Measurements from ENCODE around the gene ZNF574. TPM values are rescaled to one million over a fixed set of nuclear protein-coding genes. Genes with fewer than 3 reads are reported as not detected.

ZNF574 gene
- total RNA-seq, 1 donor from 2014 or later, result 7.1 TPM

DNA sequence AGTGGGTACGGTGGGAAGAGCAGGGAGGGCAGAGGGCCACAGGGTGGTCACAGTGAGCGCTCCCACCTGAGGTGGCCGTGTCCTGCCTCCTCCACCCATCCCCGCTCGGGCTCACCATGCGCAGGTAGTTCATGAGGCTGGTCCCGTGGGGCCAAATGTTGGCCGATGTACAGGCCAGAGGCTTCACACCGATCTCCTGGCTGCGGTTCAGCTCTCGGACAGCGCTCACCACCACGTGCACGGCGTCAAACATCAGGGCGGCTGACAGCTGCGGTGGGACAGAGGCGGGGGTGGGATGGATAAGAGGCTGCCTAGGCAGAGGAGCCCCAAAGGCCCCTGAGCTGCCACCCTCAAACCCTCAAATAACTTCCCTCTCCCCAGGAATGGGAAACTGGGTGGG is 21.8 kb upstream of the ZNF574 start:
- Histone ChIP-seq H3K27me3 (ENCODE audit: control insufficient read depth, insufficient read depth, low read length) (no peaks in the 10 kb centered on the region), H3K4me3 (ENCODE audit: low read depth, low read length) (no peak overlapping the region), H3K36me3 (ENCODE audit: control insufficient read depth, insufficient read depth, low read length) (no peaks in the 10 kb centered on the region)
- FAIRE-seq (no peak), DNase-seq (ENCODE audit: low read depth) (no peak)
- TF ChIP-seq CTCF (IDR thresholded peaks at IDR 0.05; ENCODE audit: insufficient read depth, low read length, severe bottlenecking), result no peak

DNA sequence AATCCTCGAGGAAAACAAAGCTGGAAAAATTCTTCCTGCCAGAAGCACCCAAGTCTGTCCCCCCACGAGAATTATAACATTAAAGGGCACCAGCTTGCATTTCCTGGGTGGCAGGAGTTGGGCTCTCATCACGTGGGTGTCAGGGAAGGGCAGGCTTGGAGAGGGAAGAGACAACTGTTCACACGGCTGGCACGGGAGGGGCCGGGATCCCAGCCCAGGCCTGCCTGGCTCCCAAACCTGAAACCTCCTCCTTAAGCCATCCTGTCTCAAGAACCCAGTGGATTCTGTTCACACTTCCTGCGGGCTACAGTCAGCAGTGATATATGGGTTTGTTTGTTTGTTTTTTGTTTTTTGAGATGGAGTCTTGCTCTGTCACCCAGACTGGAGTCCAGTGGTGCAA is 18.1 kb upstream of the ZNF574 start:
- DNase-seq (ENCODE audit: low read depth) (no peak), FAIRE-seq (no peak)
- TF ChIP-seq CTCF (IDR thresholded peaks at IDR 0.05; ENCODE audit: insufficient read depth, low read length, severe bottlenecking), result no peak
- Histone ChIP-seq H3K27me3 (ENCODE audit: control insufficient read depth, insufficient read depth, low read length) (no peaks in the 10 kb centered on the region), H3K36me3 (ENCODE audit: control insufficient read depth, insufficient read depth, low read length) (no peaks in the 10 kb centered on the region), H3K4me3 (ENCODE audit: low read depth, low read length) (no peak overlapping the region)

DNA sequence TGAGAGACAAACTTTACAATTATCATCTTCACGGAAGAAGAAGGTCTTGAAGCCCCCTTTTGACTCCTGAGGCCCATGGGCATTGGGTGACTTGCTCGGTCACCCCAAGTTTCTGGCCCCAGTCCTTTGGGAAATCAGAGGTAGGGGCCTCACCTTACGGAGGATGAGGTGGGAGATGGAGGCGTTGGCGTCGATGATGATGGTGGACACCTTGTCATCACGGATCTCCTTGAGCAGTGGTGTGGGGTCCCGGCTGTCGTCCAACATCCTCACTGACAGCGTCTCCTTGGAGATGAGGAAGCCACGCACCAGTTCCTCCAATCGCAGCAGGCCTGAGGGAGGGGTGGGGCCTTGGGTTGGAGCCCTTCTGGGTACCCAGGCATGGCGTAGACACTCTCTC is 16.8 kb upstream of the ZNF574 start:
- FAIRE-seq, result no peak
- DNase-seq (ENCODE audit: low read depth), result no peak
- TF ChIP-seq CTCF (IDR thresholded peaks at IDR 0.05; ENCODE audit: insufficient read depth, low read length, severe bottlenecking), result no peak
- Histone ChIP-seq H3K4me3 (ENCODE audit: low read depth, low read length) (no peak overlapping the region), H3K27me3 (ENCODE audit: control insufficient read depth, insufficient read depth, low read length) (no peaks in the 10 kb centered on the region), H3K36me3 (ENCODE audit: control insufficient read depth, insufficient read depth, low read length) (no peaks in the 10 kb centered on the region)

GRCh38 chr19:42060117-42060516 is 15.8 kb upstream of the ZNF574 start:
- Histone ChIP-seq H3K27me3 (ENCODE audit: control insufficient read depth, insufficient read depth, low read length) (no peaks in the 10 kb centered on the region), H3K36me3 (ENCODE audit: control insufficient read depth, insufficient read depth, low read length) (no peaks in the 10 kb centered on the region), H3K4me3 (ENCODE audit: low read depth, low read length) (no peak overlapping the region)
- TF ChIP-seq CTCF (IDR thresholded peaks at IDR 0.05; ENCODE audit: insufficient read depth, low read length, severe bottlenecking), result no peak
- FAIRE-seq (no peak), DNase-seq (ENCODE audit: low read depth) (no peak)

DNA sequence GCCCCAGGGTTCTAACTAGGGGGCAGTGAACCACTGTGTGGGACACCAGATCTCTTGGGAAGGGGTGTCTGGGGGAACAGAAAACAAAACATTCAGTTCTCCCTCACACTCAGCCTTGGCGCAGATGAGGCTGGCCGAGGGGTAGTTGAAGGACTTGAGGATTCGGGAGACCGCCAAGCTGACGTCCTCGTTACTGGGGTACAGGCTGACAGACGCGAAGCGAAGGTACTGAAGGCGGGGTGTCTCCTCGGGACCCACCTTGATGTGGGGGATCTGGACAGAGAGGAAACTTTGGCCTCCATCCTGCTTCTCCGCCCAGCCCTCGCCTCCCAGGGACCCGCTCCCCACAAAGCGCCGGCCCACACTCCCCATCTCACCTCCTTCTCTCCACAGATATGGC is 13.6 kb upstream of the ZNF574 start:
- FAIRE-seq (no peak), DNase-seq (ENCODE audit: low read depth) (no peak)
- no peaks in the 10 kb centered on the region for H3K36me3 ChIP-seq (ENCODE audit: control insufficient read depth, insufficient read depth, low read length)

More for the DNA sequence above, 13.6 kb upstream of the ZNF574 start:
- Histone ChIP-seq H3K27me3 (ENCODE audit: control insufficient read depth, insufficient read depth, low read length) (peaks cover 6% of the 10 kb centered on the region), H3K4me3 (ENCODE audit: low read depth, low read length) (no peak overlapping the region)
- TF ChIP-seq CTCF (IDR thresholded peaks at IDR 0.05; ENCODE audit: insufficient read depth, low read length, severe bottlenecking), result no peak
